Nephron progenitor cell (in vitro differentiated cells): ENCODE measurements around the gene PSMD5.

Experiments
- DNase-seq: peaks from one replicate; pipeline ENCODE4 v3.0.0; 2021
- H3K27ac Mint-ChIP-seq: 2 replicates; pipeline ENCODE4 v1.8.0; 2021; ENCODE audit warnings: mild to moderate bottlenecking, moderate library complexity, mixed read lengths
- H3K27me3 Mint-ChIP-seq: 2 replicates; pipeline ENCODE4 v1.8.0; 2021; ENCODE audit warnings: mild to moderate bottlenecking, low read depth, mixed read lengths; ENCODE audit not compliant: poor library complexity
- H3K36me3 Mint-ChIP-seq: 2 replicates; pipeline ENCODE4 v1.8.0; 2021; ENCODE audit warnings: low read depth, mixed read lengths
- H3K4me1 Mint-ChIP-seq: 2 replicates; pipeline ENCODE4 v1.8.0; 2021; ENCODE audit warnings: mixed read lengths
- H3K4me3 Mint-ChIP-seq: 2 replicates; pipeline ENCODE4 v1.8.0; 2021; ENCODE audit warnings: mild to moderate bottlenecking, moderate library complexity, mixed read lengths
- H3K9me3 Mint-ChIP-seq: 2 replicates; pipeline ENCODE4 v1.8.0; 2021; ENCODE audit warnings: mild to moderate bottlenecking, moderate library complexity, mixed read lengths
- CTCF ChIP-seq: fragments of 200-600 bp; sonication (generic); IDR thresholded peaks from 2 replicates; pipeline ENCODE4 v1.5.0; 2021; ENCODE audit warnings: antibody characterized with exemption

PSMD5 gene

GRCh38 chr9:120867676-120868338 is 25.1 kb upstream of the PSMD5 start:
- no peak for TF ChIP-seq CTCF
- Mint-ChIP-seq H3K27ac (no peak overlapping the region), H3K4me1 (peaks cover 46% of the 10 kb centered on the region), H3K27me3 (peaks cover 16% of the 10 kb centered on the region), H3K36me3 (peaks cover 30% of the 10 kb centered on the region), H3K4me3 (peak overlapping the region; percentile 71), H3K9me3 (no peaks in the 10 kb centered on the region)
- DNase-seq = no peak

GRCh38 chr9:120866651-120867050 is 23.9 kb upstream of the PSMD5 start:
- Mint-ChIP-seq H3K27me3 (peaks cover 16% of the 10 kb centered on the region), H3K9me3 (no peaks in the 10 kb centered on the region), H3K4me3 (peak overlapping the region; percentile 32), H3K4me1 (peaks cover 46% of the 10 kb centered on the region), H3K36me3 (peaks cover 25% of the 10 kb centered on the region), H3K27ac (no peak overlapping the region)
- no peak for TF ChIP-seq CTCF
- DNase-seq = no peak

GRCh38 chr9:120865809-120866208 is 23.1 kb upstream of the PSMD5 start:
- Mint-ChIP-seq H3K4me1 (peaks cover 49% of the 10 kb centered on the region), H3K27me3 (peaks cover 12% of the 10 kb centered on the region), H3K27ac (peak overlapping the region; percentile 97), H3K4me3 (peak overlapping the region; percentile 55), H3K36me3 (peaks cover 23% of the 10 kb centered on the region), H3K9me3 (no peaks in the 10 kb centered on the region)
- TF ChIP-seq CTCF = no peak
- no peak for DNase-seq

- Mint-ChIP-seq H3K4me3 (peak overlapping the region; percentile 55), H3K27ac (peak overlapping the region; percentile 97), H3K4me1 (peaks cover 51% of the 10 kb centered on the region), H3K36me3 (peaks cover 28% of the 10 kb centered on the region), H3K27me3 (peaks cover 12% of the 10 kb centered on the region), H3K9me3 (no peaks in the 10 kb centered on the region)
- no peak for TF ChIP-seq CTCF
- peak; percentile 33 for DNase-seq
Observed at GRCh38 chr9:120865176-120865575, 22.5 kb upstream of the PSMD5 start.

GRCh38 chr9:120864719-120865118 is 22.0 kb upstream of the PSMD5 start:
- H3K4me1 Mint-ChIP-seq = peaks cover 54% of the 10 kb centered on the region
- TF ChIP-seq CTCF = no peak
- no peak for DNase-seq
- no peak overlapping the region for H3K27ac Mint-ChIP-seq
- H3K9me3 Mint-ChIP-seq = no peaks in the 10 kb centered on the region
- H3K4me3 Mint-ChIP-seq = no peak overlapping the region
- H3K27me3 Mint-ChIP-seq = peaks cover 10% of the 10 kb centered on the region
- H3K36me3 Mint-ChIP-seq = peaks cover 33% of the 10 kb centered on the region

GRCh38 chr9:120863833-120864232 is 21.1 kb upstream of the PSMD5 start:
- no peak overlapping the region for H3K4me3 Mint-ChIP-seq
- H3K27ac Mint-ChIP-seq = no peak overlapping the region
- DNase-seq = no peak
- H3K36me3 Mint-ChIP-seq = peaks cover 36% of the 10 kb centered on the region
- TF ChIP-seq CTCF = no peak
- peaks cover 7% of the 10 kb centered on the region for H3K27me3 Mint-ChIP-seq
- no peaks in the 10 kb centered on the region for H3K9me3 Mint-ChIP-seq
- H3K4me1 Mint-ChIP-seq = peaks cover 55% of the 10 kb centered on the region
